LNCaP clone FGC (cell line): ENCODE results near the gene MCM5.
"Not testable (repeated sequence)": the region's sequence is repeated elsewhere in the genome, so short reads cannot be mapped to it uniquely, and the experiment has no call there.

Experiments used
- DNase-seq: peaks from one replicate; pipeline ENCODE4 v3.0.0-alpha.2; 2011; ENCODE audit warnings: low read depth
- H3K4me3 ChIP-seq: 2 replicates; pipeline ENCODE4 v1.5.1; 2011; ENCODE audit warnings: mild to moderate bottlenecking, low read depth, low read length, control low read depth
- CTCF ChIP-seq: IDR thresholded peaks from 2 replicates; pipeline ENCODE4 v1.5.1; 2012; ENCODE audit warnings: mild to moderate bottlenecking; ENCODE audit not compliant: control insufficient read depth, insufficient read depth; ENCODE audit errors: extremely low read depth

MCM5 gene

GRCh38 chr22:35431483-35432227 lies 31.7 kb downstream of the MCM5 start:
- H3K4me3 ChIP-seq: no peak overlapping the region
- 0 out of 2 replicates have a peak, but pooled peaks have one; percentile 6 for TF ChIP-seq CTCF
- no peak for DNase-seq

GRCh38 chr22:35432228-35432905 lies 32.4 kb downstream of the MCM5 start:
- TF ChIP-seq CTCF: no peak
- DNase-seq: no peak
- no peak overlapping the region for H3K4me3 ChIP-seq

- no peak overlapping the region for H3K4me3 ChIP-seq
- no peak for DNase-seq
- no peak for TF ChIP-seq CTCF
Observed at GRCh38 chr22:35434061-35434710, 34.2 kb downstream of the MCM5 start.

- TF ChIP-seq CTCF: no peak
- no peak for DNase-seq
- no peak overlapping the region for H3K4me3 ChIP-seq
Observed at GRCh38 chr22:35435201-35435740, 35.3 kb downstream of the MCM5 start.

GRCh38 chr22:35436421-35436820 lies 36.5 kb downstream of the MCM5 start:
- DNase-seq: no peak
- TF ChIP-seq CTCF: no peak
- H3K4me3 ChIP-seq: no peak overlapping the region

- no peak for DNase-seq
- no peak overlapping the region for H3K4me3 ChIP-seq
- no peak for TF ChIP-seq CTCF
Observed at GRCh38 chr22:35437049-35437448, 37.1 kb downstream of the MCM5 start.

- H3K4me3 ChIP-seq, DNase-seq: not testable (repeated sequence)
Observed at GRCh38 chr22:35438673-35439364, 38.9 kb downstream of the MCM5 start.
